ENCODE results near the gene RAP2B. TPM values are rescaled to one million over a fixed set of nuclear protein-coding genes. Genes with fewer than 3 reads are reported as not detected.

Gene RAP2B
- total and polyA plus RNA-seq, 2 of the 13 experiments (the other 11 are each of a cell fraction or from before 2014, with no cell fraction given): 6.4 to 7.1 TPM

DNA sequence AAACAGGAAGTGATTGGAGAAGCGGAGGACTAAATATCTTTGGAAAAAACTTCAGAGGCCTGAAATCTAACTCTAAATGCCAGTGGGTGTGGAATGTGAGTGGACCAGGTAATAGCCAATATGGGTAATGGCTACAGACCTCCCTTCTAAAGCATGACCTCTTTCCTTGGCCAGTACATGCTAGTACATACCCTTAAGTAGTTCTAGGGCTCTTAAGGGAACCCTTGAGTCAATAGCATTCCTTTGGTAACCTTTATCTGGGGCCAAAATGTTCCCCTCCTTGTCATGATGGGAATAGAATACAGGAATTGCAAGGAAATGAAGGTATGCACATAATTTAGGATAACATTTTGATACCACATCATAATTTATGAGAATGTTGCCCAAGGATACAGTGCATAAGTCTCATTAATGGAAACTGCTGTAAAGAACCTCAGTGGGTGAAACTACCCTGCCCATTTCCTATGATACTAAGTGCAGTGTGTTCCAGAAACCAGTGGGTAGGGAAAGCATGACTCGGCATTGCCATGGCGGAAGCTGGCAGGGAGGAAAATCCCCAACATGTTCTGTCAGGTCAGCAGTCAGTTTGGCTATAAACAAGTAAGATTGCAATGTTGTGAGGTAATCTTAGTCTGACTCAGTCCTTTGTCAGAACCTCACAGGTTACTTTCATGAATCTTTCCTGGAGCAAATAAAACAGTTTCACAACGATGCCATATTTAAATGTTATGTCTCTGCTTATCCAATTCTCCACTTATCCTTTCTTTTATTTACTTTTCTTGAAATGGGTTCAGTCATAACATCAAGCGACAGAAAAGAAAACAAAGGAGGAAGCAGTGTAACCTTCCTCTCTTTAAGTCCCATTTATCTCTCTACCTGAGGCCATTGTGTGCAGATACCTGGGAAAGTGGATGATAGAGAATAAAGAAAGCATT, 23.5 kb upstream of the RAP2B start (continued):
- TF ChIP-seq, protein P1, sequence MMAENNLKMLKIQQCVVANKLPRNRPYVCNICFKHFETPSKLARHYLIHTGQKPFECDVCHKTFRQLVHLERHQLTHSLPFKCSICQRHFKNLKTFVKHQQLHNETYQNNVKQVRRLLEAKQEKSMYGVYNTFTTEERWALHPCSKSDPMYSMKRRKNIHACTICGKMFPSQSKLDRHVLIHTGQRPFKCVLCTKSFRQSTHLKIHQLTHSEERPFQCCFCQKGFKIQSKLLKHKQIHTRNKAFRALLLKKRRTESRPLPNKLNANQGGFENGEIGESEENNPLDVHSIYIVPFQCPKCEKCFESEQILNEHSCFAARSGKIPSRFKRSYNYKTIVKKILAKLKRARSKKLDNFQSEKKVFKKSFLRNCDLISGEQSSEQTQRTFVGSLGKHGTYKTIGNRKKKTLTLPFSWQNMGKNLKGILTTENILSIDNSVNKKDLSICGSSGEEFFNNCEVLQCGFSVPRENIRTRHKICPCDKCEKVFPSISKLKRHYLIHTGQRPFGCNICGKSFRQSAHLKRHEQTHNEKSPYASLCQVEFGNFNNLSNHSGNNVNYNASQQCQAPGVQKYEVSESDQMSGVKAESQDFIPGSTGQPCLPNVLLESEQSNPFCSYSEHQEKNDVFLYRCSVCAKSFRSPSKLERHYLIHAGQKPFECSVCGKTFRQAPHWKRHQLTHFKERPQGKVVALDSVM (CRISPR knock-in tag; IDR thresholded peaks at IDR 0.05): no peak
- TF ChIP-seq ZSCAN30 (CRISPR knock-in tag; IDR thresholded peaks at IDR 0.05) (no peak), MTA1 (CRISPR knock-in tag; IDR thresholded peaks at IDR 0.05; ENCODE audit: borderline replicate concordance) (no peak), NCOR1 (IDR thresholded peaks at IDR 0.05; ENCODE audit: borderline replicate concordance, low read length) (peak; percentile 28; the same call in 1 of the 2 replicates), ZNF484 (CRISPR knock-in tag; IDR thresholded peaks at IDR 0.05; ENCODE audit: borderline replicate concordance, low read depth) (no peak), ATF2 (CRISPR knock-in tag; IDR thresholded peaks at IDR 0.05) (peak; percentile 86), ZNF124 (CRISPR knock-in tag; IDR thresholded peaks at IDR 0.05) (no peak), RELA (CRISPR knock-in tag; IDR thresholded peaks at IDR 0.05) (no peak), ZBTB8A (CRISPR knock-in tag; IDR thresholded peaks at IDR 0.05; ENCODE audit: borderline replicate concordance, low read depth) (no peak), JARID2 (CRISPR knock-in tag; IDR thresholded peaks at IDR 0.05; ENCODE audit: insufficient replicate concordance) (no peak), ZNF782 (CRISPR knock-in tag; IDR thresholded peaks at IDR 0.05; ENCODE audit: borderline replicate concordance) (no peak), TMF1 (CRISPR knock-in tag; IDR thresholded peaks at IDR 0.05; ENCODE audit: low read depth) (no peak)
- TF ChIP-seq, protein P2, sequence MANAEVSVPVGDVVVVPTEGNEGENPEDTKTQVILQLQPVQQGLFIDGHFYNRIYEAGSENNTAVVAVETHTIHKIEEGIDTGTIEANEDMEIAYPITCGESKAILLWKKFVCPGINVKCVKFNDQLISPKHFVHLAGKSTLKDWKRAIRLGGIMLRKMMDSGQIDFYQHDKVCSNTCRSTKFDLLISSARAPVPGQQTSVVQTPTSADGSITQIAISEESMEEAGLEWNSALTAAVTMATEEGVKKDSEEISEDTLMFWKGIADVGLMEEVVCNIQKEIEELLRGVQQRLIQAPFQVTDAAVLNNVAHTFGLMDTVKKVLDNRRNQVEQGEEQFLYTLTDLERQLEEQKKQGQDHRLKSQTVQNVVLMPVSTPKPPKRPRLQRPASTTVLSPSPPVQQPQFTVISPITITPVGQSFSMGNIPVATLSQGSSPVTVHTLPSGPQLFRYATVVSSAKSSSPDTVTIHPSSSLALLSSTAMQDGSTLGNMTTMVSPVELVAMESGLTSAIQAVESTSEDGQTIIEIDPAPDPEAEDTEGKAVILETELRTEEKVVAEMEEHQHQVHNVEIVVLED (CRISPR knock-in tag; IDR thresholded peaks at IDR 0.05; ENCODE audit: borderline replicate concordance): no peak
- TF ChIP-seq, protein P3, sequence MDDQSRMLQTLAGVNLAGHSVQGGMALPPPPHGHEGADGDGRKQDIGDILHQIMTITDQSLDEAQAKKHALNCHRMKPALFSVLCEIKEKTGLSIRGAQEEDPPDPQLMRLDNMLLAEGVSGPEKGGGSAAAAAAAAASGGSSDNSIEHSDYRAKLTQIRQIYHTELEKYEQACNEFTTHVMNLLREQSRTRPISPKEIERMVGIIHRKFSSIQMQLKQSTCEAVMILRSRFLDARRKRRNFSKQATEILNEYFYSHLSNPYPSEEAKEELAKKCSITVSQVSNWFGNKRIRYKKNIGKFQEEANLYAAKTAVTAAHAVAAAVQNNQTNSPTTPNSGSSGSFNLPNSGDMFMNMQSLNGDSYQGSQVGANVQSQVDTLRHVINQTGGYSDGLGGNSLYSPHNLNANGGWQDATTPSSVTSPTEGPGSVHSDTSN (CRISPR knock-in tag; IDR thresholded peaks at IDR 0.05; ENCODE audit: borderline replicate concordance): no peak
- TF ChIP-seq, protein P4, sequence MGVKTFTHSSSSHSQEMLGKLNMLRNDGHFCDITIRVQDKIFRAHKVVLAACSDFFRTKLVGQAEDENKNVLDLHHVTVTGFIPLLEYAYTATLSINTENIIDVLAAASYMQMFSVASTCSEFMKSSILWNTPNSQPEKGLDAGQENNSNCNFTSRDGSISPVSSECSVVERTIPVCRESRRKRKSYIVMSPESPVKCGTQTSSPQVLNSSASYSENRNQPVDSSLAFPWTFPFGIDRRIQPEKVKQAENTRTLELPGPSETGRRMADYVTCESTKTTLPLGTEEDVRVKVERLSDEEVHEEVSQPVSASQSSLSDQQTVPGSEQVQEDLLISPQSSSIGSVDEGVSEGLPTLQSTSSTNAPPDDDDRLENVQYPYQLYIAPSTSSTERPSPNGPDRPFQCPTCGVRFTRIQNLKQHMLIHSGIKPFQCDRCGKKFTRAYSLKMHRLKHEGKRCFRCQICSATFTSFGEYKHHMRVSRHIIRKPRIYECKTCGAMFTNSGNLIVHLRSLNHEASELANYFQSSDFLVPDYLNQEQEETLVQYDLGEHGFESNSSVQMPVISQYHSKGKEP (CRISPR knock-in tag; IDR thresholded peaks at IDR 0.05): no peak
